ENCODE measurements around the gene EIF3B.

The EIF3B gene

GRCh38 chr7:2399848-2400587 lies 45.4 kb downstream of the EIF3B start:
- no peak overlapping the region for H3K4me3 ChIP-seq (ENCODE audit: control insufficient read depth, low read depth, low read length)
- no peak for TF ChIP-seq CTCF (conservative IDR thresholded peaks at IDR 0.05; ENCODE audit: control insufficient read depth, insufficient read depth, low read depth, low read length)
- DNase-seq (ENCODE audit: low read depth), result peak; percentile 87

GRCh38 chr7:2402687-2403013 lies 48.0 kb downstream of the EIF3B start:
- H3K4me3 ChIP-seq (ENCODE audit: control insufficient read depth, low read depth, low read length), result peak overlapping the region; percentile 64
- no peak for TF ChIP-seq CTCF (conservative IDR thresholded peaks at IDR 0.05; ENCODE audit: control insufficient read depth, insufficient read depth, low read depth, low read length)
- no peak for DNase-seq (ENCODE audit: low read depth)

GRCh38 chr7:2403014-2403717 lies 48.5 kb downstream of the EIF3B start, which contains the start of gene CHST12:
Gene CHST12, plus strand, starts transcription at chr7:2403611. Its CDS starts 29,029 bp downstream, at chr7:2432640.
- no peak for TF ChIP-seq CTCF (conservative IDR thresholded peaks at IDR 0.05; ENCODE audit: control insufficient read depth, insufficient read depth, low read depth, low read length)
- peak; percentile 86 for DNase-seq (ENCODE audit: low read depth)
- peak within 1 kb of the TSS; percentile 69 for H3K4me3 ChIP-seq (ENCODE audit: control insufficient read depth, low read depth, low read length)

- TF ChIP-seq CTCF (conservative IDR thresholded peaks at IDR 0.05; ENCODE audit: control insufficient read depth, insufficient read depth, low read depth, low read length), result no peak
- H3K4me3 ChIP-seq (ENCODE audit: control insufficient read depth, low read depth, low read length), result peak overlapping the region; percentile 69
- no peak for DNase-seq (ENCODE audit: low read depth)
Measured at GRCh38 chr7:2403718-2404648, 49.4 kb downstream of the EIF3B start.

GRCh38 chr7:2404714-2405119 lies 50.1 kb downstream of the EIF3B start:
- H3K4me3 ChIP-seq (ENCODE audit: control insufficient read depth, low read depth, low read length), result peak overlapping the region; percentile 69
- no peak for TF ChIP-seq CTCF (conservative IDR thresholded peaks at IDR 0.05; ENCODE audit: control insufficient read depth, insufficient read depth, low read depth, low read length)
- DNase-seq (ENCODE audit: low read depth), result no peak

GRCh38 chr7:2405201-2405600 lies 50.6 kb downstream of the EIF3B start:
- no peak overlapping the region for H3K4me3 ChIP-seq (ENCODE audit: control insufficient read depth, low read depth, low read length)
- no peak for TF ChIP-seq CTCF (conservative IDR thresholded peaks at IDR 0.05; ENCODE audit: control insufficient read depth, insufficient read depth, low read depth, low read length)

More at GRCh38 chr7:2405201-2405600, 50.6 kb downstream of the EIF3B start:
- DNase-seq (ENCODE audit: low read depth), result no peak
